ENCODE measurements around the gene SLC5A3.

GRCh38 chr21:34034369-34035014 is 38.9 kb upstream of the SLC5A3 start:
- no peak for TF ChIP-seq CTCF (IDR thresholded peaks at IDR 0.05)
- no peak for TF ChIP-seq ZFX (IDR thresholded peaks at IDR 0.05; ENCODE audit: borderline replicate concordance)
